HCT116 (cell line): ENCODE data around the gene DYNC2LI1. TPM values are rescaled to one million over a fixed set of nuclear protein-coding genes. Genes with fewer than 3 reads are reported as not detected.

ENCODE experiments used
- ATAC-seq: fragments of 200-7000 bp; cut with Tn5 transposase; 2 replicates; pipeline ENCODE4 v1.9.1; 2020; ENCODE audit warnings: mild to moderate bottlenecking, moderate library complexity
- BruUV-seq: library from RNA; stranded (reverse); fragments of 400-500 nt; replicated peaks from 2 replicates; lab custom pipeline; 2021; lab: Mats Ljungman, UMichigan
- CTCF ChIA-PET: fragments of 300-600 bp; sonication (Branson Sonifier 250); formaldehyde crosslinking; loops from one replicate; lab custom pipeline; 2021; ENCODE audit warnings: antibody characterized with exemption; lab: Charles Lee
- POLR2A ChIA-PET: fragments of 300-600, 350-600 bp; sonication (Branson Sonifier 250); formaldehyde crosslinking; loops from one replicate; lab custom pipeline; 2021; ENCODE audit warnings: antibody characterized with exemption; lab: Charles Lee
- RAD21 ChIA-PET, 2 experiments: fragments of 300-600 bp; sonication (Branson Sonifier 250); formaldehyde crosslinking; loops; one replicate each; lab custom pipeline; 2023; ENCODE audit warnings: low total read pairs in 2 of 2; ENCODE audit not compliant: uncharacterized antibody in 2 of 2, unreplicated experiment in 2 of 2, low non-redundant PET in 1 of 2; lab: Charles Lee
- DNase-seq: peaks from one replicate; pipeline ENCODE4 v3.0.0-alpha.2; 2010; ENCODE audit warnings: low read depth, low spot score
- H2AFZ ChIP-seq: fragments of 200-600 bp; shearing (Covaris generic), sonication (generic); 2 replicates; pipeline ENCODE4 v1.6.1; 2017; ENCODE audit warnings: low read depth, mixed run types, mixed read lengths, antibody characterized with exemption, low read length; ENCODE audit not compliant: poor library complexity, severe bottlenecking
- H3K27ac ChIP-seq: 2 replicates; pipeline ENCODE4 v1.5.1; 2012; ENCODE audit warnings: low read depth, low read length
- H3K27me3 ChIP-seq: fragments of 200-600 bp; sonication (generic); 2 replicates; pipeline ENCODE4 v1.6.1; 2016; ENCODE audit warnings: mixed run types, low read length, mixed read lengths; ENCODE audit not compliant: insufficient read depth
- H3K36me3 ChIP-seq, 2 experiments: fragments of 200-500 bp in 1 of 2; fragments of 200-600 bp in 1 of 2; sonication (Bioruptor generic) in 1 of 2; sonication (generic) in 1 of 2; 2 replicates each; pipeline versions ENCODE4 v1.5.1 to v1.6.1; 2014 to 2016; ENCODE audit warnings: low read length in 2 of 2, inconsistent platforms in 1 of 2, mixed read lengths in 1 of 2, mixed run types in 1 of 2; ENCODE audit not compliant: insufficient read depth in 2 of 2, control insufficient read depth in 1 of 2
- H3K4me1 ChIP-seq, 2 experiments: fragments of 200-600 bp in 1 of 2; sonication (generic) in 1 of 2; 2 replicates each; pipeline versions ENCODE4 v1.5.1 to v1.6.1; 2012 to 2017; ENCODE audit warnings: low read length in 2 of 2, inconsistent platforms in 1 of 2, mild to moderate bottlenecking in 1 of 2, mixed read lengths in 1 of 2, mixed run types in 1 of 2, moderate library complexity in 1 of 2; ENCODE audit not compliant: insufficient read depth in 2 of 2, control insufficient read depth in 1 of 2
- H3K4me2 ChIP-seq: fragments of 200-600 bp; sonication (generic); 2 replicates; pipeline ENCODE4 v1.6.1; 2017; ENCODE audit warnings: mixed run types, low read length, mixed read lengths
- H3K4me3 ChIP-seq, 2 experiments: fragments of 200-600 bp in 1 of 2; sonication (generic) in 1 of 2; replicated peaks in 1 of 2; 2 replicates each; pipeline ENCODE4 v1.5.1; 2011 to 2016; ENCODE audit warnings: low read length in 2 of 2, control low read depth in 1 of 2, low read depth in 1 of 2, mild to moderate bottlenecking in 1 of 2, mixed read lengths in 1 of 2, mixed run types in 1 of 2
- H3K79me2 ChIP-seq: fragments of 200-600 bp; sonication (generic); 2 replicates; pipeline ENCODE4 v1.6.1; 2017; ENCODE audit warnings: mild to moderate bottlenecking, mixed run types, low read length, moderate library complexity, mixed read lengths; ENCODE audit not compliant: insufficient read depth
- H3K9ac ChIP-seq: fragments of 200-600 bp; sonication (generic); 2 replicates; pipeline ENCODE4 v1.6.1; 2016; ENCODE audit warnings: low read length, mixed read lengths
- H3K9me2 ChIP-seq: fragments of 200-600 bp; sonication (generic), shearing (Covaris generic); 2 replicates; pipeline ENCODE4 v1.6.1; 2017; ENCODE audit warnings: mixed run types, mild to moderate bottlenecking, moderate library complexity; ENCODE audit not compliant: insufficient read depth
- H3K9me3 ChIP-seq, 2 experiments: fragments of 200-500 bp in 1 of 2; fragments of 200-600 bp in 1 of 2; sonication (Bioruptor generic) in 1 of 2; sonication (generic) in 1 of 2; 2 replicates each; pipeline ENCODE4 v1.6.1; 2014 to 2017; ENCODE audit warnings: low read length in 2 of 2, mixed read lengths in 2 of 2, inconsistent platforms in 1 of 2, low read depth in 1 of 2, mild to moderate bottlenecking in 1 of 2, mixed run types in 1 of 2, moderate library complexity in 1 of 2; ENCODE audit not compliant: control insufficient read depth in 1 of 2, insufficient read depth in 1 of 2
- H4K20me1 ChIP-seq: fragments of 200-600 bp; sonication (generic), shearing (Covaris generic); 2 replicates; pipeline ENCODE4 v1.6.1; 2017; ENCODE audit warnings: mixed run types, mild to moderate bottlenecking, moderate library complexity; ENCODE audit not compliant: insufficient read depth
- ATF3 ChIP-seq: IDR thresholded peaks from 2 replicates; pipeline ENCODE4 v1.6.1; 2012
- CBX3 ChIP-seq: IDR thresholded peaks from 2 replicates; pipeline ENCODE4 v1.6.1; 2012; ENCODE audit warnings: low read depth
- CTCF ChIP-seq, 3 experiments: fragments of 200-600 bp in 1 of 3; sonication (generic) in 1 of 3; IDR thresholded peaks in 2 of 3; conservative IDR thresholded peaks in 1 of 3; 2 replicates each; pipeline ENCODE4 v1.5.1; 2012 to 2017; ENCODE audit warnings: low read depth in 2 of 3, low read length in 2 of 3, antibody characterized with exemption in 1 of 3, borderline replicate concordance in 1 of 3, control low read depth in 1 of 3, mild to moderate bottlenecking in 1 of 3, mixed read lengths in 1 of 3, mixed run types in 1 of 3, moderate library complexity in 1 of 3; ENCODE audit not compliant: insufficient read depth in 1 of 3
- EGR1 ChIP-seq: IDR thresholded peaks from 2 replicates; pipeline ENCODE4 v1.6.1; 2012; ENCODE audit warnings: low read depth
- EZH2phosphoT487 ChIP-seq: fragments of 200-600 bp; IDR thresholded peaks from 2 replicates; pipeline ENCODE4 v1.6.1; 2018; ENCODE audit warnings: antibody characterized with exemption, borderline replicate concordance
- FOSL1 ChIP-seq: IDR thresholded peaks from 2 replicates; pipeline ENCODE4 v1.6.1; 2012; ENCODE audit warnings: low read depth
- JUND ChIP-seq: IDR thresholded peaks from 2 replicates; pipeline ENCODE4 v1.6.1; 2012
- MAX ChIP-seq: IDR thresholded peaks from 2 replicates; pipeline ENCODE4 v1.6.1; 2012
- POLR2A ChIP-seq: IDR thresholded peaks from 2 replicates; pipeline ENCODE4 v1.7.0; 2011; ENCODE audit warnings: borderline replicate concordance; ENCODE audit not compliant: insufficient read depth, insufficient read length; ENCODE audit errors: extremely low read depth
- POLR2AphosphoS5 ChIP-seq: IDR thresholded peaks from 2 replicates; pipeline ENCODE4 v1.6.1; 2011; ENCODE audit warnings: mild to moderate bottlenecking, low read depth, low read length, moderate library complexity
- REST ChIP-seq: IDR thresholded peaks from 2 replicates; pipeline ENCODE4 v1.6.1; 2012; ENCODE audit warnings: low read depth
- SIN3A ChIP-seq: IDR thresholded peaks from 2 replicates; pipeline ENCODE4 v1.6.1; 2012; ENCODE audit warnings: low read depth
- SP1 ChIP-seq: IDR thresholded peaks from 2 replicates; pipeline ENCODE4 v1.6.1; 2012; ENCODE audit warnings: low read depth
- TCF7L2 ChIP-seq: IDR thresholded peaks from 2 replicates; pipeline ENCODE4 v1.7.0; 2011; ENCODE audit warnings: borderline replicate concordance, inconsistent platforms; ENCODE audit not compliant: insufficient read depth, insufficient read length; ENCODE audit errors: extremely low read depth
- YY1 ChIP-seq: IDR thresholded peaks from 2 replicates; pipeline ENCODE4 v1.6.1; 2011; ENCODE audit warnings: low read length, low read depth, moderate library complexity, mild to moderate bottlenecking; ENCODE audit not compliant: insufficient replicate concordance; ENCODE audit errors: extremely low read depth
- ZFX ChIP-seq: fragments of 450-650 bp; IDR thresholded peaks from 2 replicates; pipeline ENCODE4 v1.6.1; 2017
- intact Hi-C: fragments of 100-400 bp; cut with micrococcal nuclease; formaldehyde crosslinking; loops from 2 replicates; pipeline ENCODE4 v1.10.0; 2022
- total RNA-seq: library from RNA; stranded (reverse); gene quantifications from one replicate; pipeline ENCODE4 v1.2.1, GENCODE V29; 2021; ENCODE audit not compliant: unreplicated experiment

Gene DYNC2LI1
- total RNA-seq, 1 experiment from 2014 or later = 16.7 TPM

GRCh38 chr2:43792653-43793052, 18.8 kb downstream of the DYNC2LI1 start:
- BruUV-seq = no TSS peak
- POLR2A ChIA-PET = no interaction called here
- RAD21 ChIA-PET = no interaction called here
- intact Hi-C loops = no loop called here
- Histone ChIP-seq H3K9ac (no peak overlapping the region), H3K36me3 (no peaks in the 10 kb centered on the region), H3K9me3 (no peaks in the 10 kb centered on the region), H2AFZ (no peak overlapping the region), H4K20me1 (no peaks in the 10 kb centered on the region), H3K27ac (no peak overlapping the region), H3K27me3 (no peaks in the 10 kb centered on the region), H3K79me2 (no peaks in the 10 kb centered on the region), H3K4me2 (no peak overlapping the region), H3K4me3 (no peak overlapping the region), H3K4me1 (peaks cover 0 to 5% of the 10 kb centered on the region in 2 experiments; a peak in 1 of 4 replicates), H3K9me2 (no peaks in the 10 kb centered on the region)
- CTCF ChIA-PET = no interaction called here
- TF ChIP-seq CBX3 (no peak), EGR1 (no peak), REST (no peak), SP1 (no peak), SIN3A (no peak), EZH2phosphoT487 (no peak)
- ATAC-seq (no peak), DNase-seq (no peak)

- Histone ChIP-seq H3K36me3 (no peaks in the 10 kb centered on the region), H3K4me2 (no peak overlapping the region), H3K4me1 (peaks cover 0 to 5% of the 10 kb centered on the region in 2 experiments; a peak in 1 of 4 replicates), H4K20me1 (no peaks in the 10 kb centered on the region), H3K4me3 (no peak overlapping the region), H3K27ac (no peak overlapping the region), H3K9me2 (no peaks in the 10 kb centered on the region), H3K9me3 (no peaks in the 10 kb centered on the region), H3K9ac (no peak overlapping the region), H2AFZ (no peak overlapping the region), H3K79me2 (no peaks in the 10 kb centered on the region), H3K27me3 (no peaks in the 10 kb centered on the region)
- RAD21 ChIA-PET = no interaction called here
- CTCF ChIA-PET = no interaction called here
- no TSS peak for BruUV-seq
- intact Hi-C loops = no loop called here
- DNase-seq (no peak), ATAC-seq (no peak)
- POLR2A ChIA-PET = no interaction called here
- no peak for TF ChIP-seq SIN3A
- TF ChIP-seq EGR1 = no peak
- no peak for TF ChIP-seq TCF7L2
- TF ChIP-seq ATF3 = no peak
- TF ChIP-seq ZFX = no peak
- no peak for TF ChIP-seq MAX
- TF ChIP-seq JUND = no peak
- no peak for TF ChIP-seq CTCF (IDR thresholded peaks at IDR 0.05 in 2 of 3, conservative IDR thresholded peaks at IDR 0.05 in 1 of 3; ENCODE audit: borderline replicate concordance in 1 of 3, insufficient read depth in 1 of 3, low read depth in 2 of 3, low read length in 2 of 3)
- TF ChIP-seq YY1 = no peak
- TF ChIP-seq POLR2AphosphoS5 = no peak
- TF ChIP-seq EZH2phosphoT487 = no peak
- no peak for TF ChIP-seq POLR2A
- TF ChIP-seq FOSL1 = no peak
These were observed 21.1 kb downstream of the DYNC2LI1 start for GRCh38 chr2:43794956-43795355.
